ENCODE data around the gene MCM7. TPM values are rescaled to one million over a fixed set of nuclear protein-coding genes. Genes with fewer than 3 reads are reported as not detected.

The MCM7 gene
- total and polyA plus RNA-seq, 2 of the 4 experiments (the other 2 are of a cell fraction): 104 to 137 TPM

DNA sequence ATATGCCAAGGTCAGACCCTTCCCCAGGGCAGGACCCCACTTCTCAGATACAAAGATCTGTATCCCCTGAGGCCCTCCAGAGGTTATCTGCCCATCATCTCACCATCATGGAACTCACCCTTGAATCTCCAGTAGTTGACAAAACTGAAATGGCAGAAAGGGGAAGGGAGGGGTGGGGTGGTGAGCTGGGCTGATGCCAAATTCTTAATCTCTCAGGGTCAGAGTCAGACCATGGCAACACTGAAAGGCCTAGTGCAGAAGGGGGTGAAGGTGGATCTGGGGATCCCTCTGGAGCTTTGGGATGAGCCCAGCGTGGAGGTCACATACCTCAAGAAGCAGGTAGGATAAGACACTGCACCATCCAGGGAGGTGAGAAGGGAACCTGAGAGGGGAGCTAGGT lies 21.4 kb upstream of the MCM7 start:
- POLR2A ChIA-PET (ENCODE audit: unreplicated experiment): no interaction called here
- Histone ChIP-seq H3K4me3 (ENCODE audit: insufficient read depth, low read depth, low read length) (no peak overlapping the region), H2BK20ac (ENCODE audit: low read depth, low read length) (no peak overlapping the region), H4K8ac (ENCODE audit: low read depth in 2 of 2, low read length in 2 of 2) (no peak overlapping the region), H2AK9ac (replicated peaks; ENCODE audit: low read depth, low read length, poor library complexity) (no peak overlapping the region), H2AFZ (replicated peaks; ENCODE audit: low read length, poor library complexity) (no peak overlapping the region), H4K91ac (ENCODE audit: insufficient read depth, low read depth, low read length) (no peak overlapping the region), H2BK5ac (ENCODE audit: low read depth, low read length, poor library complexity, severe bottlenecking) (no peak overlapping the region), H4K5ac (ENCODE audit: low read depth, low read length) (no peak overlapping the region), H3K79me1 (ENCODE audit: low read depth in 1 of 2, low read length in 2 of 2) (peaks cover 28 to 61% of the 10 kb centered on the region in 2 experiments), H2BK15ac (ENCODE audit: low read depth, low read length) (no peak overlapping the region), H3K36me3 (ENCODE audit: control insufficient read depth, insufficient read depth, low read length) (peaks cover 4% of the 10 kb centered on the region; the same call in 1 of the 2 replicates), H3K4me1 (ENCODE audit: control insufficient read depth, insufficient read depth, low read length) (peaks cover 6% of the 10 kb centered on the region; the same call in 1 of the 2 replicates), H3K4ac (ENCODE audit: low read depth, low read length) (no peak overlapping the region), H3K4me2 (ENCODE audit: low read depth, low read length) (no peak overlapping the region), H3K27me3 (ENCODE audit: control insufficient read depth, insufficient read depth, low read length) (no peaks in the 10 kb centered on the region), H3K14ac (replicated peaks; ENCODE audit: low read depth, low read length) (no peak overlapping the region), H2BK120ac (ENCODE audit: low read depth, low read length) (no peak overlapping the region), H3K56ac (ENCODE audit: extremely low read depth, insufficient read depth, low read length) (no peak overlapping the region), H3K18ac (ENCODE audit: low read depth, low read length) (no peak overlapping the region), H3K9me3 (ENCODE audit: control insufficient read depth, insufficient read depth, low read length) (no peaks in the 10 kb centered on the region), H4K20me1 (ENCODE audit: insufficient read depth, low read length) (no peaks in the 10 kb centered on the region; the same call in 1 of the 2 replicates), H3K9me1 (ENCODE audit: insufficient read depth, low read length) (peaks cover 17% of the 10 kb centered on the region), H2AK5ac (ENCODE audit: low read depth, low read length) (no peak overlapping the region), H3K27ac (ENCODE audit: insufficient read depth, low read length) (no peak overlapping the region), H3K9ac (ENCODE audit: low read depth, low read length) (no peak overlapping the region), H3K23ac (ENCODE audit: low read depth, low read length) (no peak overlapping the region)
- BruUV-seq (replicated peaks): no TSS peak
- CTCF ChIA-PET: no interaction called here
- TF ChIP-seq, protein P1, sequence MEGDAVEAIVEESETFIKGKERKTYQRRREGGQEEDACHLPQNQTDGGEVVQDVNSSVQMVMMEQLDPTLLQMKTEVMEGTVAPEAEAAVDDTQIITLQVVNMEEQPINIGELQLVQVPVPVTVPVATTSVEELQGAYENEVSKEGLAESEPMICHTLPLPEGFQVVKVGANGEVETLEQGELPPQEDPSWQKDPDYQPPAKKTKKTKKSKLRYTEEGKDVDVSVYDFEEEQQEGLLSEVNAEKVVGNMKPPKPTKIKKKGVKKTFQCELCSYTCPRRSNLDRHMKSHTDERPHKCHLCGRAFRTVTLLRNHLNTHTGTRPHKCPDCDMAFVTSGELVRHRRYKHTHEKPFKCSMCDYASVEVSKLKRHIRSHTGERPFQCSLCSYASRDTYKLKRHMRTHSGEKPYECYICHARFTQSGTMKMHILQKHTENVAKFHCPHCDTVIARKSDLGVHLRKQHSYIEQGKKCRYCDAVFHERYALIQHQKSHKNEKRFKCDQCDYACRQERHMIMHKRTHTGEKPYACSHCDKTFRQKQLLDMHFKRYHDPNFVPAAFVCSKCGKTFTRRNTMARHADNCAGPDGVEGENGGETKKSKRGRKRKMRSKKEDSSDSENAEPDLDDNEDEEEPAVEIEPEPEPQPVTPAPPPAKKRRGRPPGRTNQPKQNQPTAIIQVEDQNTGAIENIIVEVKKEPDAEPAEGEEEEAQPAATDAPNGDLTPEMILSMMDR (conservative IDR thresholded peaks at IDR 0.05; ENCODE audit: low read depth, low read length): no peak
- TF ChIP-seq SMC3 (IDR thresholded peaks at IDR 0.05; ENCODE audit: low read depth, low read length) (no peak), BHLHE40 (IDR thresholded peaks at IDR 0.05; ENCODE audit: low read depth, low read length) (no peak), RFX5 (IDR thresholded peaks at IDR 0.05; ENCODE audit: low read depth, low read length) (no peak), CEBPB (IDR thresholded peaks at IDR 0.05; ENCODE audit: low read depth, low read length) (no peak), CHD1 (IDR thresholded peaks at IDR 0.05; ENCODE audit: low read depth, low read length) (no peak)
- TF ChIP-seq, protein P2, sequence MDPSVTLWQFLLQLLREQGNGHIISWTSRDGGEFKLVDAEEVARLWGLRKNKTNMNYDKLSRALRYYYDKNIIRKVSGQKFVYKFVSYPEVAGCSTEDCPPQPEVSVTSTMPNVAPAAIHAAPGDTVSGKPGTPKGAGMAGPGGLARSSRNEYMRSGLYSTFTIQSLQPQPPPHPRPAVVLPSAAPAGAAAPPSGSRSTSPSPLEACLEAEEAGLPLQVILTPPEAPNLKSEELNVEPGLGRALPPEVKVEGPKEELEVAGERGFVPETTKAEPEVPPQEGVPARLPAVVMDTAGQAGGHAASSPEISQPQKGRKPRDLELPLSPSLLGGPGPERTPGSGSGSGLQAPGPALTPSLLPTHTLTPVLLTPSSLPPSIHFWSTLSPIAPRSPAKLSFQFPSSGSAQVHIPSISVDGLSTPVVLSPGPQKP (IDR thresholded peaks at IDR 0.05; ENCODE audit: borderline replicate concordance, low read depth, low read length): no peak
- DNase-seq (no peak), ATAC-seq (ENCODE audit: low read depth) (no peak)
- WGBS, 2 experiments (ENCODE audit: extremely low coverage in 2 of 2, insufficient read length in 1 of 2): 100% methylated on average over 1 of the region's 1 CpG; no CpG with 5 or more reads in 1 of the 2 experiments
- dilution Hi-C loops (cut with HindIII; ENCODE audit: low sequenced_read_pairs, unreplicated experiment): no loop called here
- in situ Hi-C loops (cut with MboI; ENCODE audit: low sequenced_read_pairs): no loop called here
- intact Hi-C loops (cut with micrococcal nuclease): no loop called here
